IMR-90 (cell line): Measurements from ENCODE around the gene RPLP1. TPM values are rescaled to one million over a fixed set of nuclear protein-coding genes. Genes with fewer than 3 reads are reported as not detected.

Source experiments
- ATAC-seq: fragments of 200-7000 bp; cut with Tn5 transposase; 2 replicates; pipeline ENCODE4 v1.9.1; 2020; ENCODE audit warnings: low read depth, mild to moderate bottlenecking, moderate library complexity
- BruUV-seq: library from RNA; stranded (reverse); fragments of 400-500 nt; replicated peaks from 2 replicates; lab custom pipeline; 2021; lab: Mats Ljungman, UMichigan
- CTCF ChIA-PET: fragments of 300-600 bp; formaldehyde crosslinking; extraction: SDS; loops from one replicate; lab custom pipeline; 2021; ENCODE audit warnings: antibody characterized with exemption; lab: Yijun Ruan, JAX
- POLR2A ChIA-PET: fragments of 300-600 bp; sonication (Branson Sonifier 250); formaldehyde crosslinking; loops from one replicate; lab custom pipeline; 2022; ENCODE audit warnings: antibody characterized with exemption; ENCODE audit not compliant: unreplicated experiment; lab: Charles Lee
- DNase-seq: peaks from one replicate; pipeline ENCODE4 v3.0.0; 2013
- H2AFZ ChIP-seq: replicated peaks from 2 replicates; pipeline ENCODE3; 2013; ENCODE audit warnings: low read length, mild to moderate bottlenecking; ENCODE audit not compliant: poor library complexity
- H2AK5ac ChIP-seq: 2 replicates; pipeline ENCODE4 v1.6.1; 2013; ENCODE audit warnings: low read depth, low read length, inconsistent platforms
- H2AK9ac ChIP-seq: replicated peaks from 2 replicates; pipeline ENCODE3; 2013; ENCODE audit warnings: mild to moderate bottlenecking, low read depth, low read length, moderate library complexity; ENCODE audit not compliant: poor library complexity
- H2BK120ac ChIP-seq: 2 replicates; pipeline ENCODE4 v1.6.1; 2013; ENCODE audit warnings: low read depth, low read length, inconsistent platforms
- H2BK15ac ChIP-seq: 3 replicates; pipeline ENCODE4 v1.6.1; 2013; ENCODE audit warnings: low read depth, low read length, inconsistent platforms
- H2BK20ac ChIP-seq: 2 replicates; pipeline ENCODE4 v1.6.1; 2013; ENCODE audit warnings: low read depth, mild to moderate bottlenecking, inconsistent platforms, low read length, moderate library complexity
- H2BK5ac ChIP-seq: 2 replicates; pipeline ENCODE4 v1.6.1; 2013; ENCODE audit warnings: mild to moderate bottlenecking, low read depth, low read length, inconsistent platforms; ENCODE audit not compliant: poor library complexity, severe bottlenecking
- H3K14ac ChIP-seq: replicated peaks from 2 replicates; pipeline ENCODE4 v1.6.1; 2013; ENCODE audit warnings: low read depth, low read length, inconsistent platforms
- H3K18ac ChIP-seq: 2 replicates; pipeline ENCODE4 v1.6.1; 2013; ENCODE audit warnings: low read depth, low read length, control low read depth
- H3K23ac ChIP-seq: 2 replicates; pipeline ENCODE4 v1.6.1; 2013; ENCODE audit warnings: low read depth, low read length, inconsistent platforms
- H3K27ac ChIP-seq: 2 replicates; pipeline ENCODE4 v1.5.1; 2013; ENCODE audit warnings: mild to moderate bottlenecking, control low read depth, low read length; ENCODE audit not compliant: insufficient read depth
- H3K27me3 ChIP-seq: 2 replicates; pipeline ENCODE4 v1.6.1; 2013; ENCODE audit warnings: low read length; ENCODE audit not compliant: control insufficient read depth, insufficient read depth
- H3K36me3 ChIP-seq: 2 replicates; pipeline ENCODE4 v1.6.1; 2013; ENCODE audit warnings: low read length, mixed read lengths; ENCODE audit not compliant: control insufficient read depth, insufficient read depth
- H3K4ac ChIP-seq: 2 replicates; pipeline ENCODE4 v1.6.1; 2013; ENCODE audit warnings: low read depth, low read length, inconsistent platforms
- H3K4me1 ChIP-seq: 2 replicates; pipeline ENCODE4 v1.6.1; 2013; ENCODE audit warnings: low read length, mixed read lengths; ENCODE audit not compliant: control insufficient read depth, insufficient read depth
- H3K4me2 ChIP-seq: 2 replicates; pipeline ENCODE4 v1.6.1; 2013; ENCODE audit warnings: low read depth, mild to moderate bottlenecking, control low read depth, low read length, moderate library complexity
- H3K4me3 ChIP-seq: 2 replicates; pipeline ENCODE4 v1.5.1; 2013; ENCODE audit warnings: low read depth, mild to moderate bottlenecking, control low read depth, low read length, moderate library complexity; ENCODE audit not compliant: insufficient read depth
- H3K56ac ChIP-seq: 2 replicates; pipeline ENCODE4 v1.6.1; 2013; ENCODE audit warnings: low read length, inconsistent platforms; ENCODE audit not compliant: insufficient read depth; ENCODE audit errors: extremely low read depth
- H3K79me1 ChIP-seq, 2 experiments: 2 replicates each; pipeline ENCODE4 v1.6.1; 2013; ENCODE audit warnings: low read length in 2 of 2, inconsistent platforms in 1 of 2, low read depth in 1 of 2
- H3K9ac ChIP-seq: 2 replicates; pipeline ENCODE4 v1.6.1; 2013; ENCODE audit warnings: low read depth, low read length, control low read depth
- H3K9me1 ChIP-seq: 2 replicates; pipeline ENCODE4 v1.6.1; 2013; ENCODE audit warnings: low read length, inconsistent platforms; ENCODE audit not compliant: insufficient read depth
- H3K9me3 ChIP-seq: 2 replicates; pipeline ENCODE4 v1.6.1; 2013; ENCODE audit warnings: low read length; ENCODE audit not compliant: control insufficient read depth, insufficient read depth
- H4K20me1 ChIP-seq: 2 replicates; pipeline ENCODE4 v1.6.1; 2013; ENCODE audit warnings: low read length, inconsistent platforms; ENCODE audit not compliant: insufficient read depth
- H4K5ac ChIP-seq: 2 replicates; pipeline ENCODE4 v1.6.1; 2013; ENCODE audit warnings: mild to moderate bottlenecking, low read depth, low read length, control low read depth
- H4K8ac ChIP-seq, 2 experiments: 2 replicates each; pipeline ENCODE4 v1.6.1; 2013; ENCODE audit warnings: low read depth in 2 of 2, low read length in 2 of 2, control low read depth in 1 of 2, inconsistent platforms in 1 of 2
- H4K91ac ChIP-seq: 2 replicates; pipeline ENCODE4 v1.6.1; 2013; ENCODE audit warnings: low read depth, low read length, inconsistent platforms; ENCODE audit not compliant: insufficient read depth
- ELK1 ChIP-seq: fragments of 150-350 bp; IDR thresholded peaks from 2 replicates; pipeline ENCODE4 v1.6.1; 2016; ENCODE audit warnings: low read depth, mild to moderate bottlenecking, low read length, moderate library complexity, borderline replicate concordance
- FOS ChIP-seq: fragments of 150-350 bp; IDR thresholded peaks from 2 replicates; pipeline ENCODE4 v1.6.1; 2016; ENCODE audit warnings: low read depth, low read length
- MAZ ChIP-seq: IDR thresholded peaks from 2 replicates; pipeline ENCODE4 v1.6.1; 2012; ENCODE audit warnings: low read depth, mild to moderate bottlenecking, low read length, improper control_type of control experiment, moderate library complexity, borderline replicate concordance
- MXI1 ChIP-seq: IDR thresholded peaks from 2 replicates; pipeline ENCODE4 v1.6.1; 2012; ENCODE audit warnings: low read depth, mild to moderate bottlenecking, low read length, moderate library complexity, borderline replicate concordance
- POLR2A ChIP-seq: IDR thresholded peaks from 2 replicates; pipeline ENCODE4 v1.6.1; 2012; ENCODE audit warnings: mild to moderate bottlenecking, low read depth, low read length
- RAD21 ChIP-seq: IDR thresholded peaks from 2 replicates; pipeline ENCODE4 v1.6.1; 2012; ENCODE audit warnings: low read length, improper control_type of control experiment
- SMC3 ChIP-seq: fragments of 150-350 bp; IDR thresholded peaks from 2 replicates; pipeline ENCODE4 v1.6.1; 2016; ENCODE audit warnings: low read depth, mild to moderate bottlenecking, antibody characterized with exemption, low read length, moderate library complexity
- WGBS, 2 experiments: methylation state at CpG; one replicate each; pipeline versions ENCODE4 v1.1.5 to v1.1.7; 2013; ENCODE audit warnings: missing lambda C conversion rate in 2 of 2; ENCODE audit not compliant: insufficient read length in 1 of 2; ENCODE audit errors: extremely low coverage in 2 of 2; 5-methylcytosine and 5-hydroxymethylcytosine counted together
- dilution Hi-C: fragments of 300-500 bp; cut with HindIII; formaldehyde crosslinking; loops from one replicate; pipeline ENCODE4 v1.14.3; 2018; ENCODE audit warnings: low sequenced_read_pairs; ENCODE audit not compliant: unreplicated experiment
- in situ Hi-C: fragments of 300-500 bp; cut with MboI; formaldehyde crosslinking; loops from 3 replicates; pipeline ENCODE4 v1.14.3; 2019; ENCODE audit warnings: low sequenced_read_pairs, inconsistent platforms, mixed read lengths
- intact Hi-C: fragments of 100-400 bp; cut with micrococcal nuclease; formaldehyde crosslinking; loops from 2 replicates; pipeline ENCODE4 v1.10.0; 2022
- polyA plus RNA-seq, 3 experiments: library from polyadenylated mRNA; depleted of rRNA; stranded (reverse); fragments of >200 nt; gene quantifications; 2 replicates each; pipeline ENCODE4 v1.2.3, GENCODE V29; 2012; ENCODE audit warnings: low replicate concordance in 1 of 3
- total RNA-seq: library from RNA; depleted of rRNA; stranded (reverse); fragments of >200 nt; gene quantifications from 2 replicates; pipeline ENCODE4 v1.2.3, GENCODE V29; 2012

The RPLP1 gene
- total and polyA plus RNA-seq, 2 of the 4 experiments (the other 2 are of a cell fraction): 97.0 to 1,440 TPM

GRCh38 chr15:69436951-69437350 is 15.7 kb upstream of the RPLP1 start:
- dilution Hi-C loops: no loop called here
- H3K56ac ChIP-seq: no peak overlapping the region
- H3K9ac ChIP-seq: no peak overlapping the region
- H3K27ac ChIP-seq: no peak overlapping the region
- no peak overlapping the region for H4K91ac ChIP-seq
- H3K9me1 ChIP-seq: peaks cover 9% of the 10 kb centered on the region; the same call in 1 of the 2 replicates
- no peak overlapping the region for H2BK20ac ChIP-seq
- H2AK5ac ChIP-seq: no peak overlapping the region
- no peak overlapping the region for H2BK15ac ChIP-seq
- H3K4ac ChIP-seq: no peak overlapping the region
- peaks cover 11% of the 10 kb centered on the region for H3K36me3 ChIP-seq
- H2AK9ac ChIP-seq: no peak overlapping the region
- no peak overlapping the region for H2AFZ ChIP-seq
- CTCF ChIA-PET: no interaction called here
- DNase-seq (no peak), ATAC-seq (no peak)
- in situ Hi-C loops: no loop called here
- intact Hi-C loops: no loop called here
- no CpG with 5 or more reads among the region's 4 CpGs for WGBS, 2 experiments
- H4K8ac ChIP-seq: no peak overlapping the region
- H2BK5ac ChIP-seq: no peak overlapping the region
- no peak overlapping the region for H3K23ac ChIP-seq
- H3K79me1 ChIP-seq: peaks cover 19 to 58% of the 10 kb centered on the region in 2 experiments
- no peak overlapping the region for H3K18ac ChIP-seq
- no peak overlapping the region for H3K4me3 ChIP-seq
- no peak overlapping the region for H3K14ac ChIP-seq
- no peak for TF ChIP-seq MAZ
- no peak for TF ChIP-seq FOS
- TF ChIP-seq MXI1: no peak
- no peak for TF ChIP-seq RAD21
- no peak for TF ChIP-seq POLR2A
- no peak for TF ChIP-seq SMC3
- TF ChIP-seq ELK1: no peak
- POLR2A ChIA-PET: no interaction called here
- no peaks in the 10 kb centered on the region for H3K4me1 ChIP-seq
- no peak overlapping the region for H3K4me2 ChIP-seq
- H3K9me3 ChIP-seq: no peaks in the 10 kb centered on the region
- no peak overlapping the region for H4K5ac ChIP-seq
- H3K27me3 ChIP-seq: no peaks in the 10 kb centered on the region
- BruUV-seq: no TSS peak
- no peak overlapping the region for H2BK120ac ChIP-seq
- no peaks in the 10 kb centered on the region for H4K20me1 ChIP-seq
